AG09319 (cell line): Measurements from ENCODE around the gene RNF31.

ENCODE experiments used
- DNase-seq: peaks from one replicate; pipeline ENCODE4 v3.0.0-alpha.2; 2010; ENCODE audit warnings: low read depth; ENCODE audit errors: extremely low read depth
- TF ChIP-seq, protein P1 (sequence below): IDR thresholded peaks from 2 replicates; pipeline ENCODE4 v1.5.1; 2011; ENCODE audit warnings: low read depth, mild to moderate bottlenecking, inconsistent platforms, low read length, moderate library complexity

Gene RNF31

DNA sequence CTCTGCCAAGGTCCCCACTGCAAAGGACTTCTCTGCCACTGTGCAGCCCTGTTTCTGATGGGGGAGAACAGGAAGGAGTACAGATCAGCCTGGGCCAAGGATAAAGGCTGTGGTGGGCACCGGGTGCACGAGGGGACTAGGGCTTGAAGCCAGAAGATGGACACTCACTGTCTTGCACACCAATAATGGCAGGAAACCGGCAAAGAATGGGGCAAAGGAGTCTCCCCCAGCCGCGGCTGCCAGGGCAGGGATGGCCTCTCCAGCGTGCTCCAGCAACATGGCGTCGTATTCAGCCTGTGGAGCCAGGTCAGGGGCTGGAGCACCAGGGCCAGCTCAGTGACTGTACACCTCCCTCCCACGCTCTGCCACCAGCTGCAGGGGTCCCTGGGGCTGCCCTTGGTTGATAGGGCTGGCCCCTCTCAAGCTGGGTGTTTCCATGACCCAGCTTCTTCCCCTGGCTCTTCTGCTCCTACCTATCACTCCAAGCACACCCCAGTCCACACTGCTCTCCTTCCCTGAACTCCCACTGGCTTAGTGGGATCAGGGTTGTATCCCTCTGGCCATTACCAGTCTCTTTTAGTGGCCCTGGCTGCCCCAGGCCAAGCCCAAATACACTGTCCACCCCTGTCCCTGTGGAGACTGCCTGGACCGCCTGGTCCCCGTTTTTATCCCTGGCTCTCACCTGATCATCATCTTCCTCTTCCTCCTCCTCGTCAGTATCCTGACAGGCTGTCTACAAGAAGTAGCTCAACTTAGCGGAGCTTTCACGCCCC lies 35.0 kb downstream of the RNF31 start:
- DNase-seq, result no peak
- TF ChIP-seq, protein P1, sequence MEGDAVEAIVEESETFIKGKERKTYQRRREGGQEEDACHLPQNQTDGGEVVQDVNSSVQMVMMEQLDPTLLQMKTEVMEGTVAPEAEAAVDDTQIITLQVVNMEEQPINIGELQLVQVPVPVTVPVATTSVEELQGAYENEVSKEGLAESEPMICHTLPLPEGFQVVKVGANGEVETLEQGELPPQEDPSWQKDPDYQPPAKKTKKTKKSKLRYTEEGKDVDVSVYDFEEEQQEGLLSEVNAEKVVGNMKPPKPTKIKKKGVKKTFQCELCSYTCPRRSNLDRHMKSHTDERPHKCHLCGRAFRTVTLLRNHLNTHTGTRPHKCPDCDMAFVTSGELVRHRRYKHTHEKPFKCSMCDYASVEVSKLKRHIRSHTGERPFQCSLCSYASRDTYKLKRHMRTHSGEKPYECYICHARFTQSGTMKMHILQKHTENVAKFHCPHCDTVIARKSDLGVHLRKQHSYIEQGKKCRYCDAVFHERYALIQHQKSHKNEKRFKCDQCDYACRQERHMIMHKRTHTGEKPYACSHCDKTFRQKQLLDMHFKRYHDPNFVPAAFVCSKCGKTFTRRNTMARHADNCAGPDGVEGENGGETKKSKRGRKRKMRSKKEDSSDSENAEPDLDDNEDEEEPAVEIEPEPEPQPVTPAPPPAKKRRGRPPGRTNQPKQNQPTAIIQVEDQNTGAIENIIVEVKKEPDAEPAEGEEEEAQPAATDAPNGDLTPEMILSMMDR, result no peak

DNA sequence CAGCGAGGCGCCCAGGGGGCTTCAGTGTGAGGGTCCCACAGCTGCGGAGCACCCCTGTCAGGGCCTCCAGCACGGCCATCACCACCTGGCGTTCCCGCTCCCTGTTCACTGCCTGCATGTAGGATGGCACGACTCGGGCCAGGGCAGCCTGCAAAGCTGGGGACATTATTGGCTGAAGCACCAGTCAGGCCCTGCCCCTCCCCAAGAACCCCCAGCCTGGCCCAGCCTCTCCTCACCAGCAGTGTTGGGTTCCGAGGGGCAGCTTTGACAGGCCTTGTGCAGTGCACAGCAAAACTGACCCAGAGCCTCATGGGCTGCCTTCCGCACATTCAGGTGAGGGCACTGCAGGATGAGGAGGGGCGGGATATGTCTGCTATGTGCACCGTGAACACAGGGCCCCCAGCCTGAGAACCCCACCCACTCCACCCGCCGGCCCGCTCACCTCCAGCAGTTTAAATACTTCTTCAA lies 35.8 kb downstream of the RNF31 start:
- TF ChIP-seq, protein P1, result no peak
- no peak for DNase-seq

DNA sequence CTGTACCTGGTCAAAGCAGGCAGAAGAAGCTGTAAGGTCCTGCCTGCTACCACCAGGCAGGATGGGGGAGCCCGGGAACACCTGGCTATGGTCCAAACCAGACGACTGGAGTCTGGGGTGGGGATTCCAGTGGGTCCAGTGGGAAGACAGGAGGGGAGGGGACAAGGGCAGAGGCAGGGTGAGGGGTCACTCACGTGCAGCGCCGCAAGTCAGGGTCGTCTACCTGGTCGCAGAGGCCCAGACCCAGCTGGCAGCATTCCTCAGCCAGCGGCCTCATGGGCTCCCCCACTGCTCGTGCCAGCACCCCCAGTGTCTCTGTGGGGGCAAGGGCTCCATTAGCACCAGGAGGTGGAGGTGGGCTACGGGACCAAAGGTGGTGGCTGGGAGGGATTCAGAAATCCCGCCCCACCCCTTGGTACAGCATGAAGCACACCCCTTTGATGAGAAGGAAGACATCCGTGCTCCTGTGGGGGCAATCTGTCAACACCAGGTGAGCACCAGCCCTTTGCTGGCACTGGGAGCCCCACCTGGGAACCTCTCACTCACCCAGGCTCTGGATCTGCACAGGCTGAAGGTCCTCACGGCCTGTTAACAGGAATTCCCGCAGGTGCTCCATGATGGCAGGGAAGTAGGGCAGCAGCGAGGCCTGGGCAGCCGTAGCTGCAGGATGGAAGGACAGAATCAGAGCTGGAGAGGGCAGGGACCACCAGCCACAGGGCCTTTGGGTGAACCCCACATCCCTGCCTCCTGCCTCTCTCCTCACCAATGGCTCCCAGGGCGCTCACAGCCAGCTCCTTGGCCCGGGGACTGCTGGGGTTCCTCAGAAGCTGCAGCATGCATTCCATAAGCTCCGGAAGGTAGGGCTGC lies 37.0 kb downstream of the RNF31 start:
- TF ChIP-seq, protein P1, result no peak
- DNase-seq, result no peak

DNA sequence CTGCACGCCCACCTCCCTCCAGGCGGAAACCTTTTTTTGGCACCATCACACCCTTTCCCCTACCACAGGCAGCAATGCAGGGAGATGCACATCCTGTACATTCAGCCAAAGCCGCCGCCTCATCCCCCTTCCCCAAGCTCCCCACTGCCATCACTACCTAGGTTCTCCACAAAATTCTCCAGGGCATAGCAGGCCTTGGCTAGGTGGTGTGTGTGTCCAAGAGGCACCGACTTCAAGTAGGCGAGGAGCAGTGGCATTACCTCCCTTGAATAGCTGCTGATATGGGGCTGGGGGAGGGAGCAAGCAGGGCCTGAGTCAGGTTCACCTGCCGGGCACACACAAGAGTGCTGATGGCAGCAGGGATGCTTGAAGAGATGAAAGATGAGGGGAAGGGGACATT lies 37.7 kb downstream of the RNF31 start:
- TF ChIP-seq, protein P1, result no peak
- DNase-seq, result no peak

DNA sequence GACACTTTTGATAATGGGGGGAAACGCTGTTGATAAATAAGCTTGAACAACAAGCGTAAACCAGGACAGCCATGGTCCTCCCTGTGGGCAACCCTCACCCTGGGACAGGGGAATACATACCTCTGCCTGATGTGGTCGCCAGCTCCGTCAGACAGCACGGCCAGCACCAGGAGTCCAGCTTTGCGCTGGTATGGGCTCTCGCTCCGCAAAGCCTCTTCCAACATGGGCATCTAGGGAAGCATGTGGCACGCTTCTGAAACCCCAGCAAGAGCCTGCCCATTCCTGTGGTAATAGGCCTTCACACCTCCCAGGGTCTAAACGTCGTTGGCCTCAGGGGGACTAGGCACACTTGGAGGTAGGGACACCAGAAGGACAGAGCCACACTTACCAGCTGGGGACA lies 38.4 kb downstream of the RNF31 start:
- no peak for DNase-seq
- TF ChIP-seq, protein P1, result no peak

DNA sequence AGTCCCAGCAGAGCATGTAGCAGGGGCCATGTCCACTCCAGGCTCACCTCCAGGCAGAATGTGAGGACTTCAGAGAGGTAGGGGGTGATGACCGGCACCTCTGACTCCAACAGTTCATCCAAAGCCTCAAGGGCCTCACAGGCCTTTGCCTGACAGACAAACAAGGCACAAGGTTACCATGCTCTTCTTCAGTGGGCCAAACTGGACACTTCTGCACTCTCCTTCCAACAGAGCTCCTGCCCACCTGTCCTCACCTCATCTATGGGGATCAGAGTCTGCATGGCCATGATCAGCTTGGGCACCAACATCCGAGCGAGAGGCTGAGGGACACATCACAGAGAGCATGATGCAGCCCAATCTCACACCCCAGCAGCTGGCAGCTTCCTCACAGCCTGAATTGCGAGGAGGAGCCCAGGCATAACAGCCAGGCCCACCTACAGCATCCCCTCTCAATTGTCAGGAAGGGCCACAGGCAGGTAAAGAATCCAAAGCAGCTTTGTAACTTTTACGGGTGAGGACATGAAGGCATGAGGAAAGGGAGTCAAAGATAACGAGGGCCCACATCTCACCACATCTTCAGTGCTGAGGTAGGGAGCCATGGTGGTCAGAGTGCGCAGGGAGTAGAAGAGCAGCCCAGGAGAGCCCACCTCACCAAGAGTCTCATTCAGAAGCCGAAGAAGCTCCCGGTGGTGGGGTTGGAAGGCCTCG lies 39.7 kb downstream of the RNF31 start:
- DNase-seq, result no peak
- TF ChIP-seq, protein P1, result no peak
